Activated T-helper 2 cell treated with anti-CD3 and anti-CD28 coated beads, Interferon-gamma antibody, Interleukin-2, Interleukin-4, amounts not matched to agents 10 μg/mL and 5 μg/mL and 100 μg/mL, durations not matched to agents 14 hours and 24 hours and 36 hours (primary cell): ENCODE results near the gene BPGM. TPM values are rescaled to one million over a fixed set of nuclear protein-coding genes. Genes with fewer than 3 reads are reported as not detected.

Experiments
- DNase-seq: peaks from one replicate; pipeline ENCODE4 v3.0.0; 2021; ENCODE audit warnings: low spot score
- H3K27ac Mint-ChIP-seq: one replicate; pipeline ENCODE4 v1.8.0; 2021; ENCODE audit warnings: mixed read lengths
- H3K27me3 Mint-ChIP-seq: one replicate; pipeline ENCODE4 v1.8.0; 2021; ENCODE audit warnings: low read depth, mixed read lengths
- H3K36me3 Mint-ChIP-seq: one replicate; pipeline ENCODE4 v1.8.0; 2021; ENCODE audit warnings: low read depth, mixed read lengths
- H3K4me1 Mint-ChIP-seq: one replicate; pipeline ENCODE4 v1.8.0; 2021; ENCODE audit warnings: low read depth, mixed read lengths
- H3K4me3 Mint-ChIP-seq: one replicate; pipeline ENCODE4 v1.8.0; 2021; ENCODE audit warnings: low read depth, mild to moderate bottlenecking, moderate library complexity, mixed read lengths
- H3K9me3 Mint-ChIP-seq: one replicate; pipeline ENCODE4 v1.8.0; 2021; ENCODE audit warnings: mixed read lengths
- intact Hi-C: fragments of 100-400 bp; cut with micrococcal nuclease; formaldehyde crosslinking; loops from one replicate; pipeline ENCODE4 v1.15.1; 2023
- total RNA-seq: library from RNA; stranded (reverse); gene quantifications from 2 replicates; pipeline ENCODE4 v1.2.3, GENCODE V29; 2022

Gene BPGM
- total RNA-seq, 1 donor from 2014 or later, result 28.0 TPM

- intact Hi-C loops, result loop anchor here (5.0 kb wide), 1 partner anchor 57 kb away; no protein-coding TSS in a partner anchor
- H3K4me3 Mint-ChIP-seq, result no peak overlapping the region
- H3K36me3 Mint-ChIP-seq, result no peaks in the 10 kb centered on the region
- H3K27ac Mint-ChIP-seq, result no peak overlapping the region
- peaks cover 23% of the 10 kb centered on the region for H3K4me1 Mint-ChIP-seq
- H3K9me3 Mint-ChIP-seq, result no peaks in the 10 kb centered on the region
- no peaks in the 10 kb centered on the region for H3K27me3 Mint-ChIP-seq
- DNase-seq, result no peak
These were observed 48.1 kb downstream of the BPGM start for GRCh38 chr7:134694767-134695166.

- no peaks in the 10 kb centered on the region for H3K36me3 Mint-ChIP-seq
- H3K4me3 Mint-ChIP-seq, result no peak overlapping the region
- no peak overlapping the region for H3K27ac Mint-ChIP-seq
- no peak for DNase-seq
- peaks cover 19% of the 10 kb centered on the region for H3K4me1 Mint-ChIP-seq
- no peaks in the 10 kb centered on the region for H3K9me3 Mint-ChIP-seq
- H3K27me3 Mint-ChIP-seq, result no peaks in the 10 kb centered on the region
- intact Hi-C loops, result no loop called here
These were observed 48.7 kb downstream of the BPGM start for GRCh38 chr7:134695321-134695860.

- intact Hi-C loops, result no loop called here
- peaks cover 14% of the 10 kb centered on the region for H3K4me1 Mint-ChIP-seq
- no peak overlapping the region for H3K27ac Mint-ChIP-seq
- H3K9me3 Mint-ChIP-seq, result no peaks in the 10 kb centered on the region
- no peaks in the 10 kb centered on the region for H3K27me3 Mint-ChIP-seq
- no peaks in the 10 kb centered on the region for H3K36me3 Mint-ChIP-seq
- no peak overlapping the region for H3K4me3 Mint-ChIP-seq
- DNase-seq, result no peak
These were observed 49.6 kb downstream of the BPGM start for GRCh38 chr7:134696261-134696660.

- H3K9me3 Mint-ChIP-seq, result no peaks in the 10 kb centered on the region
- no peak overlapping the region for H3K27ac Mint-ChIP-seq
- H3K27me3 Mint-ChIP-seq, result no peaks in the 10 kb centered on the region
- no peaks in the 10 kb centered on the region for H3K36me3 Mint-ChIP-seq
- intact Hi-C loops, result no loop called here
- peaks cover 7% of the 10 kb centered on the region for H3K4me1 Mint-ChIP-seq
- H3K4me3 Mint-ChIP-seq, result no peak overlapping the region
- DNase-seq, result no peak
These were observed 50.7 kb downstream of the BPGM start for GRCh38 chr7:134697205-134697886.

- intact Hi-C loops, result no loop called here
- Mint-ChIP-seq H3K27ac (no peak overlapping the region), H3K27me3 (no peaks in the 10 kb centered on the region), H3K36me3 (no peaks in the 10 kb centered on the region), H3K4me3 (no peak overlapping the region), H3K4me1 (no peaks in the 10 kb centered on the region), H3K9me3 (no peaks in the 10 kb centered on the region)
- DNase-seq, result no peak
These were observed 51.8 kb downstream of the BPGM start for GRCh38 chr7:134698481-134698880.

GRCh38 chr7:134699021-134699818, 52.6 kb downstream of the BPGM start:
- intact Hi-C loops, result no loop called here
- H3K4me3 Mint-ChIP-seq, result no peak overlapping the region
- H3K9me3 Mint-ChIP-seq, result no peaks in the 10 kb centered on the region
- no peak for DNase-seq
- H3K36me3 Mint-ChIP-seq, result no peaks in the 10 kb centered on the region
- H3K4me1 Mint-ChIP-seq, result no peaks in the 10 kb centered on the region
- no peak overlapping the region for H3K27ac Mint-ChIP-seq
- H3K27me3 Mint-ChIP-seq, result no peaks in the 10 kb centered on the region

- Mint-ChIP-seq H3K4me3 (no peak overlapping the region), H3K4me1 (no peaks in the 10 kb centered on the region), H3K27ac (no peak overlapping the region), H3K36me3 (no peaks in the 10 kb centered on the region), H3K9me3 (no peaks in the 10 kb centered on the region), H3K27me3 (no peaks in the 10 kb centered on the region)
- intact Hi-C loops, result no loop called here
- DNase-seq, result no peak
These were observed 53.2 kb downstream of the BPGM start for GRCh38 chr7:134699899-134700298.

- no peaks in the 10 kb centered on the region for H3K27me3 Mint-ChIP-seq
- intact Hi-C loops, result no loop called here
- no peaks in the 10 kb centered on the region for H3K36me3 Mint-ChIP-seq
- no peaks in the 10 kb centered on the region for H3K9me3 Mint-ChIP-seq
- DNase-seq, result no peak
- no peaks in the 10 kb centered on the region for H3K4me1 Mint-ChIP-seq
- H3K4me3 Mint-ChIP-seq, result no peak overlapping the region
- H3K27ac Mint-ChIP-seq, result no peak overlapping the region
These were observed 54.6 kb downstream of the BPGM start for GRCh38 chr7:134701272-134701671.

GRCh38 chr7:134702366-134703240, 56.0 kb downstream of the BPGM start:
- no peaks in the 10 kb centered on the region for H3K36me3 Mint-ChIP-seq
- H3K27me3 Mint-ChIP-seq, result no peaks in the 10 kb centered on the region
- H3K9me3 Mint-ChIP-seq, result no peaks in the 10 kb centered on the region
- DNase-seq, result no peak
- H3K4me1 Mint-ChIP-seq, result no peaks in the 10 kb centered on the region
- intact Hi-C loops, result no loop called here
- no peak overlapping the region for H3K4me3 Mint-ChIP-seq
- H3K27ac Mint-ChIP-seq, result no peak overlapping the region

- no peaks in the 10 kb centered on the region for H3K4me1 Mint-ChIP-seq
- no peaks in the 10 kb centered on the region for H3K27me3 Mint-ChIP-seq
- DNase-seq, result no peak
- intact Hi-C loops, result no loop called here
- no peak overlapping the region for H3K4me3 Mint-ChIP-seq
- no peak overlapping the region for H3K27ac Mint-ChIP-seq
- H3K36me3 Mint-ChIP-seq, result no peaks in the 10 kb centered on the region
- no peaks in the 10 kb centered on the region for H3K9me3 Mint-ChIP-seq
These were observed 56.6 kb downstream of the BPGM start for GRCh38 chr7:134703241-134703594.

GRCh38 chr7:134703782-134704181, 57.1 kb downstream of the BPGM start:
- intact Hi-C loops, result no loop called here
- Mint-ChIP-seq H3K27me3 (no peaks in the 10 kb centered on the region), H3K9me3 (no peaks in the 10 kb centered on the region)

GRCh38 chr7:134704827-134705226, 58.2 kb downstream of the BPGM start:
- Mint-ChIP-seq H3K4me3 (no peak overlapping the region), H3K27me3 (no peaks in the 10 kb centered on the region), H3K36me3 (no peaks in the 10 kb centered on the region), H3K9me3 (no peaks in the 10 kb centered on the region), H3K27ac (no peak overlapping the region), H3K4me1 (no peaks in the 10 kb centered on the region)
- intact Hi-C loops, result no loop called here
- DNase-seq, result no peak

More at GRCh38 chr7:134703782-134704181, 57.1 kb downstream of the BPGM start:
- DNase-seq, result no peak
- Mint-ChIP-seq H3K36me3 (no peaks in the 10 kb centered on the region), H3K4me1 (no peaks in the 10 kb centered on the region), H3K4me3 (no peak overlapping the region), H3K27ac (no peak overlapping the region)
